Measurements from ENCODE around the gene JPT1. TPM values are rescaled to one million over a fixed set of nuclear protein-coding genes. Genes with fewer than 3 reads are reported as not detected.
"Not testable (repeated sequence)": the region's sequence is repeated elsewhere in the genome, so short reads cannot be mapped to it uniquely, and the experiment has no call there.

JPT1 gene
- total and polyA plus RNA-seq, 10 donors, result 47.1 to 192 (median 99.5) TPM

DNA sequence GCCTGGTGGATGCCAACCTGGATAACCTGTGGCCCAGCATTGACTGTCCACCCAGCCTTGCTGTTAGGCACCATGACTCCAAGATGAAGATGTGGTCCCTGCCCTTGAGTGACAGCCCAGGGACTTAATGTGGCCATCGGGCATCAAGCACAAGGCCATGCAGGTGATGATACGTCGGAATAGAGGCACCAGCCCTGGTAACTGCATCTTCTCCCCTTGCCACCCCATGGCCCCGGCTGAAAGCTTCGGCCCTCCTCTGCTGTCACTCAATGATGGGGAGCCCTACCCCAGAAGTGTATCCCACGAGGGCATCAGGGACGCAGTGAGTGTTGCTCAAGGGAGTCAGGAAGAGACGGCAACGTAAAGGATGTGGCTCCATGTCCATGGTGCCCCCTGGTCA lies 24.7 kb downstream of the JPT1 start:
- Histone ChIP-seq H3K27ac (peak overlapping the region in 2 of 8 donors; percentile 94 to 96), H3K9me3 (no peaks in the 10 kb centered on the region), H3K4me3 (peak overlapping the region in 1 of 8 donors; percentile 96), H3K27me3 (replicated peaks in 1 of 7) (no peaks in the 10 kb centered on the region), H3K4me1 (peaks cover 26 to 66% (median 47%) of the 10 kb centered on the region in 6 donors), H3K36me3 (peaks cover 0 to 28% (median 21%) of the 10 kb centered on the region in 6 donors)
- WGBS, 5 donors, result 86 to 93% (median 89%) methylated on average over 9 of the region's 9 CpGs
- DNase-seq, result peak; percentile 62
- intact Hi-C loops (cut with DNase I; ENCODE audit: low total_unique reads), result no loop called here
- TF ChIP-seq POLR2A (IDR thresholded peaks at IDR 0.05), result no peak
- TF ChIP-seq POLR2AphosphoS5 (IDR thresholded peaks at IDR 0.05), result no peak
- TF ChIP-seq CTCF (IDR thresholded peaks at IDR 0.05 in 8 of 11, conservative IDR thresholded peaks at IDR 0.05 in 3 of 11), result no peak

DNA sequence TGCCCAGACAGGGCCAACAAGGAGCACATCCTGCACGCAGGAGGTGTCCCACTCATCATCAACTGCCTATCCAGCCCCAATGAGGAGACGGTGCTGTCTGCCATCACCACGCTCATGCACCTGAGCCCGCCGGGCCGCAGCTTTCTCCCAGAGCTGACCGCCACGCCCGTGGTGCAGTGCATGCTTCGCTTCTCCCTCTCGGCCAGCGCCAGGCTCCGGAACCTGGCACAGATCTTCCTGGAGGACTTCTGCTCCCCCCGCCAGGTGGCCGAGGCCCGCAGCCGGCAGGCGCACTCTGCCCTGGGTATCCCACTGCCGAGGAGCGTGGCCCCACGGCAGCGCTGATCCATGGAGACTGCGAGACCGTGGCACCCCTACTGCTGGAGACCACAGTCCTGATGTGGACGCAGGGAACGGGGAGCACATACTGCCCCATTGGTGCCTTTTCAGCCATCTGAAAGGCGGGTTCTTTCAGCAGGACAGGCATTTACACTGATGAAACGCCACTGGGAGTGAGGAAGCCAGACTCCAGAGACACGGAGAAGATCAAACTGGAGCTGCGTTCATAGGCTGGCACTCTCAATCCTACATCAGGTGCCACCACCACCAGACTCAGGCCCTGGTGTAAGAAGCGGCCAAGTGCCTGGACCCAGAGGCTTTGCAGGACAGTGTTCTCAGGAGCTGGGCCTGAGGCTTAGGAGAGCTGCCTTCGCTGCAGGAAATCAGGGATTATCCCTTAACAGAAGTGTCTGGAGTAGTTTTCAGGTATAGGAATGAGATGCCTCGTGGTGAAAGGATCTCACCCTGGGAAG lies 25.4 kb downstream of the JPT1 start:
- H3K4me1 ChIP-seq, result peaks cover 29 to 73% (median 54%) of the 10 kb centered on the region in 6 donors
- H3K4me3 ChIP-seq, result no peak overlapping the region
- TF ChIP-seq POLR2AphosphoS5 (IDR thresholded peaks at IDR 0.05) (peak in 2 of 3 donors; percentile 32 to 76), CTCF (IDR thresholded peaks at IDR 0.05 in 8 of 11, conservative IDR thresholded peaks at IDR 0.05 in 3 of 11) (no peak)
- H3K36me3 ChIP-seq, result peaks cover 0 to 24% (median 21%) of the 10 kb centered on the region in 6 donors
- no peaks in the 10 kb centered on the region for H3K9me3 ChIP-seq
- intact Hi-C loops (cut with DNase I; ENCODE audit: low total_unique reads), result no loop called here
- H3K27ac ChIP-seq, result peak overlapping the region in 1 of 8 donors; percentile 28
- peak; percentile 75 for DNase-seq
- WGBS, 5 donors, result 91 to 94% (median 92%) methylated on average over 11 to 33 of the region's 33 CpGs
- H3K27me3 ChIP-seq (replicated peaks in 1 of 7), result no peaks in the 10 kb centered on the region

DNA sequence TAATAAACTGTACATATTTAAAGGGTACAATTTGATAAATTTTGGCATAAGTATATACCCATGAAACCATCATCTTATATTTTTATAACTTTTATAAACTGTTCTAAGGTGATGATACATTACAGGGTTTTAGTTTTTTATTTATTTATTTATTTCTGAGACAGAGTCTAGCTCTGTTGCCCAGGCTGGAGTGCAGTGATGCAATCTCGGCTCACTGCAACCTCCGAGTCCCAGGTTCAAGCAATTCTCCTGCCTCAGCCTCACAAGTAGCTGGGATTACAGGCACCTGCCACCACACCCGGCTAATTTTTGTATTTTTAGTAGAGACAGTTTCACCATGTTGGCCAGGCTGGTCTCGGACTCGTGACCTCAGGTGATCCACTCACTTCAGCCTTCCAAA lies 26.4 kb downstream of the JPT1 start:
- Histone ChIP-seq H3K27ac (peak overlapping the region in 2 of 8 donors; percentile 48 to 87), H3K4me1 (peaks cover 29 to 78% (median 55%) of the 10 kb centered on the region in 6 donors), H3K36me3 (peaks cover 0 to 24% (median 21%) of the 10 kb centered on the region in 6 donors)
- intact Hi-C loops (cut with DNase I; ENCODE audit: low total_unique reads); DNase-seq; H3K27me3 ChIP-seq (replicated peaks in 1 of 7); H3K4me3 ChIP-seq; H3K9me3 ChIP-seq: not testable (repeated sequence)
- WGBS, 5 donors, result 85 to 93% (median 89%) methylated on average over 5 of the region's 5 CpGs

DNA sequence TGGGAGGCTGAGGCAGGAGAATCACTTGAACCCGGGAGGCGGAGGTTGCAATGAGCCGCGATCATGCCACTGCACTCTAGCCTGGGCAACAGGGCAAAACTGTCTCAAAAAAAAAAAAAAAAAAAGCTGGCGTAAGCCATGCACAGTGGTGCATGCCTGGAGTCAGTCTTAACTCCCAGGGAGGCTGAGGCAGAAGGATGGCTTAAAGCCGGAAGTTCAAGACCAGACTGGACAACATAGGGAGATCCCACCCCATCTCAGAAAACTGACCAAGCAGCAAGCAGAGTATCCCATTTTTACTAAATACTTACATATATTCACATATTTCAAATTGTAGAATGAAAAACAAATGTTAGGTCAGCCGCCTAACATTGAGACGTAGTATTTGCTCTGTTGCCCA lies 27.4 kb downstream of the JPT1 start:
- H3K36me3 ChIP-seq, result peaks cover 0 to 24% (median 21%) of the 10 kb centered on the region in 6 donors
- no peaks in the 10 kb centered on the region for H3K9me3 ChIP-seq
- H3K4me3 ChIP-seq, result no peak overlapping the region
- no peaks in the 10 kb centered on the region for H3K27me3 ChIP-seq (replicated peaks in 1 of 7)
- 83 to 99% (median 92%) methylated on average over 7 to 8 of the region's 8 CpGs for WGBS, 5 donors
- peaks cover 26 to 68% (median 47%) of the 10 kb centered on the region in 6 donors for H3K4me1 ChIP-seq
- TF ChIP-seq POLR2AphosphoS5 (IDR thresholded peaks at IDR 0.05) (no peak), POLR2A (IDR thresholded peaks at IDR 0.05) (no peak), CTCF (IDR thresholded peaks at IDR 0.05 in 8 of 11, conservative IDR thresholded peaks at IDR 0.05 in 3 of 11) (no peak)
- H3K27ac ChIP-seq, result peak overlapping the region in 4 of 8 donors; percentile 48 to 87 (median 82)
- intact Hi-C loops (cut with DNase I; ENCODE audit: low total_unique reads), result no loop called here
- DNase-seq, result no peak

Measured in spleen (tissue), 11 donors.